ENCODE data around the gene ITIH2. TPM values are rescaled to one million over a fixed set of nuclear protein-coding genes. Genes with fewer than 3 reads are reported as not detected.
"Not testable (repeated sequence)": the region's sequence is repeated elsewhere in the genome, so short reads cannot be mapped to it uniquely, and the experiment has no call there.

Gene ITIH2
- total and polyA plus RNA-seq, 12 donors = not detected

DNA sequence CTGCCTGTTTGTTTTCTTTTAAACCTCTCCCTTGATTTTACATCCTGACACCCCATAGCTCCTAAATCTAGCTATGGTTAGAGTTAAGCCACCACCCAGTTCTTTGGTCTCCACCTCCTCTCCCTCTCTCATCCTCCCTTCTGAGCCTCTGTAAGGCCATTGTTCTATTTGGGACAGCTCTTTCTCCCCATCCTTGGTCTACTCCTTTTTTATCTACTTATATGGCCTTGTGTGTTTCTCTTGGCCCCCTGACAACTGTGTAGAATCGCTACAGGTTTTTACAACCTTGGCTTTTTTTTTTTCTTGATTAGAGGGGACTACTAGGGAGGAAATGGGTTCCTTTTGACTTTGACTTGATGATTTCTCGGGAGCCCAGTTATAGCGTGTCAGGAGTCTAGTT, 33.0 kb upstream of the ITIH2 start:
- Histone ChIP-seq H3K27me3 (peaks cover 0 to 52% (median 32%) of the 10 kb centered on the region in 7 donors), H3K4me3 (no peak overlapping the region), H3K27ac (no peak overlapping the region), H3K36me3 (no peaks in the 10 kb centered on the region), H3K4me1 (peaks cover 0 to 15% (median 10%) of the 10 kb centered on the region in 9 donors), H3K9me3 (no peaks in the 10 kb centered on the region)
- DNase-seq (no peak), ATAC-seq (no peak)
- WGBS, 2 donors = 75 to 80% methylated on average over 3 of the region's 3 CpGs
- intact Hi-C loops (cut with DNase I) = no loop called here
- TF ChIP-seq CTCF (IDR thresholded peaks at IDR 0.05) = no peak

DNA sequence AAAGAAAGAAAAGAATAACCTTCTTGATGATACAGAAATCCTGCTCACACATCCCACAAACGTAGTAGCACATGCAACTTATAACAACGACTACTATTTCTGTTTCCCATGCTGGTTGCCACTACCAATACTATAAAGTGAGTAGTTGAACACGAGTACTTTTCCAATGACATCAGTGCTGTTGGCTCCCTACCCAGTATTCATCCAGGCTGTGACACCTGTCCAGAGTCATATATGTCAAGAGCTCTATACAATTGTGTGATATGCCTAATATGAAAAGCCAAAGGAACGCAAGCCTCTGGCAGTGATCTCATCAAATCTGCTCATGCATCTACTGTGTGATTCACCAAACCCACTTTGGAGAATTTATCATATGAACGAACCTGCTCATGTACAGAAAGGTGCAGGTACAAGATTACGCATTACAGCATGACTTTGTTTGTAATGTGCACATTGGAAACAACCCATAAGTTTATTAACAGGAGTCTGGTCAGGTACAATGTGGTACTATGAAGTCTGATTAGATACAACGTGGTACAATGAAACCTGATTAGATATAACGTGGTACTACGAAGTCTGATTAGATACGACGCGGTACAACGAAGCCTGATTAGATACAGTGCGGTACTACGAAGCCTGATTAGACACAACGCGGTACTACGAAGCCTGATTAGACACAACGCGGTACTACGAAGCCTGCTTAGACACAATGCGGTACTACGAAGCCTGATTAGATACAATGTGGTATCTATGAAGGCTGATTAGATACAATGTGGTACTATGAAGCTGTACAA, 30.6 kb upstream of the ITIH2 start:
- intact Hi-C loops (cut with DNase I) = no loop called here
- 31 to 37% methylated on average over 23 of the region's 23 CpGs for WGBS, 2 donors
- H3K4me1 ChIP-seq = peaks cover 0 to 4% (median 0%) of the 10 kb centered on the region in 9 donors

DNA sequence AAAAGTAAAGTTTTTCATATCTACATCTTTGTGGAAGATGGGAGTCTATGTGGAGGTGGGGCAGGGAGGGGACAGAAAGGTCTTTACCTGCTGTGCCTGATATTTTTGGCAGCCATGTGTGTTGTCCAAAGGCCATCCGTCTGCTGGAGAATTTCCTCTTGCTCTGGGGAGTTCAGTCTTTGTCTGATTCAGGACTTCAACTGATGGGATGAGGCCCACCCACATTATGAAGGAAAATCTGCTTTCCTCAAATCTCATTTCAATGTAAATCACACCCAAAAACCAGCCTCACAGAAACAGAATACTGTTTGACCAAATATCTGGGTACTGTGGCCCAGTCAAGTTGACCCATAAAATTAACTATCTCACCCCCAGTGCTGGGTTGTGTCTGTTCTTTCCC, 23.9 kb upstream of the ITIH2 start:
- DNase-seq (no peak), ATAC-seq (no peak)
- 67 to 77% methylated on average over 1 of the region's 1 CpG for WGBS, 2 donors
- Histone ChIP-seq H3K27ac (no peak overlapping the region), H3K36me3 (no peaks in the 10 kb centered on the region), H3K27me3 (peaks cover 0 to 26% (median 4%) of the 10 kb centered on the region in 7 donors), H3K9me3 (peaks cover 0 to 6% (median 0%) of the 10 kb centered on the region in 11 donors), H3K4me3 (no peak overlapping the region), H3K4me1 (no peaks in the 10 kb centered on the region)
- intact Hi-C loops (cut with DNase I) = no loop called here
- TF ChIP-seq CTCF (IDR thresholded peaks at IDR 0.05) = no peak

More for the DNA sequence above, 30.6 kb upstream of the ITIH2 start:
- no peaks in the 10 kb centered on the region for H3K36me3 ChIP-seq
- H3K4me3 ChIP-seq = no peak overlapping the region
- peaks cover 0 to 44% (median 18%) of the 10 kb centered on the region in 7 donors for H3K27me3 ChIP-seq
- DNase-seq (no peak), ATAC-seq (no peak)
- H3K9me3 ChIP-seq = no peaks in the 10 kb centered on the region
- no peak overlapping the region for H3K27ac ChIP-seq
- no peak for TF ChIP-seq CTCF (IDR thresholded peaks at IDR 0.05)

GRCh38 chr10:7680078-7680477, 23.0 kb upstream of the ITIH2 start:
- H3K4me1 ChIP-seq; ATAC-seq; H3K36me3 ChIP-seq; H3K9me3 ChIP-seq; intact Hi-C loops (cut with DNase I); DNase-seq; H3K27ac ChIP-seq; H3K4me3 ChIP-seq: not testable (repeated sequence)
- peaks cover 0 to 19% (median 4%) of the 10 kb centered on the region in 7 donors for H3K27me3 ChIP-seq
- WGBS, 2 donors = 73 to 79% methylated on average over 5 of the region's 5 CpGs
